Stomach (tissue), 4 donors: ENCODE results near the gene LTO1.

Experiments
- POLR2A ChIP-seq, 4 donors: fragments of 450-650 bp; IDR thresholded peaks; one replicate each; pipeline ENCODE4 v1.6.1; 2016; ENCODE audit warnings: antibody characterized with exemption in 4 of 4, control low read depth in 2 of 4, mild to moderate bottlenecking in 1 of 4, moderate library complexity in 1 of 4
- POLR2AphosphoS5 ChIP-seq, 3 donors: sonication (generic); formaldehyde crosslinking; IDR thresholded peaks; one replicate each; pipeline ENCODE4 v1.6.1; 2016; ENCODE audit warnings: antibody characterized with exemption in 3 of 3
- TF ChIP-seq, protein P1 (sequence below), 7 experiments: fragments of 450-650 bp in 4 of 7; fragments of 200-600 bp in 3 of 7; sonication (generic) in 3 of 7; IDR thresholded peaks; one replicate each; pipeline ENCODE4 v1.5.1; 2016 to 2019; ENCODE audit warnings: antibody characterized with exemption in 7 of 7, control low read depth in 2 of 7, mild to moderate bottlenecking in 1 of 7

DNA sequence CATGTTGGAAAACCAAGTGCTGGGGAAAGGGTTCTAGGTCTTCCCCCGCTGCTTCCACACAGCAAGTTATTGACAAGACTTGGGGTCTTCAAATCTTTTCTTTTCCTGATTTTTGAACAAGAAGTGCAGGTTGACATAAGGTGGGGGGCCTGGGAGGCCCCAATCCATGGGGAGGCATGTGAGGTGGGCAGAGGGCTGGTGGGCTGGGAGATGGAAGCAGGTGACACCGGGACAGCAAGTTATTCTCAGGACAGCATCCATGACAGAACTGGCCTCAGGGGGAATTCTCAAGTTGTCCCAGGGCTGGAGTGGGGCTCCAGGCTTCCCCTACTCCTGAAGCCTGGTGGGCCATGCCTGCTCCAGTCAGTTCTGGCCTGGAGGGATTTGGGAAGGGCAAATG, 23.2 kb upstream of the LTO1 start:
- TF ChIP-seq, protein P1, sequence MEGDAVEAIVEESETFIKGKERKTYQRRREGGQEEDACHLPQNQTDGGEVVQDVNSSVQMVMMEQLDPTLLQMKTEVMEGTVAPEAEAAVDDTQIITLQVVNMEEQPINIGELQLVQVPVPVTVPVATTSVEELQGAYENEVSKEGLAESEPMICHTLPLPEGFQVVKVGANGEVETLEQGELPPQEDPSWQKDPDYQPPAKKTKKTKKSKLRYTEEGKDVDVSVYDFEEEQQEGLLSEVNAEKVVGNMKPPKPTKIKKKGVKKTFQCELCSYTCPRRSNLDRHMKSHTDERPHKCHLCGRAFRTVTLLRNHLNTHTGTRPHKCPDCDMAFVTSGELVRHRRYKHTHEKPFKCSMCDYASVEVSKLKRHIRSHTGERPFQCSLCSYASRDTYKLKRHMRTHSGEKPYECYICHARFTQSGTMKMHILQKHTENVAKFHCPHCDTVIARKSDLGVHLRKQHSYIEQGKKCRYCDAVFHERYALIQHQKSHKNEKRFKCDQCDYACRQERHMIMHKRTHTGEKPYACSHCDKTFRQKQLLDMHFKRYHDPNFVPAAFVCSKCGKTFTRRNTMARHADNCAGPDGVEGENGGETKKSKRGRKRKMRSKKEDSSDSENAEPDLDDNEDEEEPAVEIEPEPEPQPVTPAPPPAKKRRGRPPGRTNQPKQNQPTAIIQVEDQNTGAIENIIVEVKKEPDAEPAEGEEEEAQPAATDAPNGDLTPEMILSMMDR (IDR thresholded peaks at IDR 0.05): no peak
- no peak for TF ChIP-seq POLR2A (IDR thresholded peaks at IDR 0.05)
- no peak for TF ChIP-seq POLR2AphosphoS5 (IDR thresholded peaks at IDR 0.05)
